Spleen (tissue), 7 donors: Measurements from ENCODE around the gene GATA3.

Experiments
- CTCF ChIP-seq, 11 experiments: fragments of 200-600 bp in 7 of 11; fragments of 450-650 bp in 4 of 11; sonication (generic) in 4 of 11; IDR thresholded peaks in 8 of 11; conservative IDR thresholded peaks in 3 of 11; 1 replicate in 7 of 11; 2 replicates in 4 of 11; pipeline versions ENCODE4 v1.4.0 to v1.8.0; 2016 to 2021; ENCODE audit warnings: antibody characterized with exemption in 11 of 11, inconsistent platforms in 4 of 11, mild to moderate bottlenecking in 1 of 11
- POLR2A ChIP-seq, 3 donors: fragments of 450-650 bp; IDR thresholded peaks; one replicate each; pipeline ENCODE4 v1.5.1; 2017; ENCODE audit warnings: antibody characterized with exemption in 3 of 3, mild to moderate bottlenecking in 1 of 3
- POLR2AphosphoS5 ChIP-seq, 3 donors: sonication (generic); formaldehyde crosslinking; IDR thresholded peaks; one replicate each; pipeline ENCODE4 v1.5.1; 2017; ENCODE audit warnings: antibody characterized with exemption in 3 of 3
- donor health status: DM: no; HTN: no; CAD: no; lungs with moderate emphysema.
- donor health status: DM: no; HTN: no; CAD: no.
- donor health status: DM: no; HTN: no; CAD: no.

GRCh38 chr10:8045726-8046494 is 8.6 kb upstream of the GATA3 start:
- no peak for TF ChIP-seq POLR2A (IDR thresholded peaks at IDR 0.05)
- TF ChIP-seq CTCF (IDR thresholded peaks at IDR 0.05 in 8 of 11, conservative IDR thresholded peaks at IDR 0.05 in 3 of 11), result no peak
- TF ChIP-seq POLR2AphosphoS5 (IDR thresholded peaks at IDR 0.05), result no peak
